GM06990 (cell line): Measurements from ENCODE around the gene MRPS27.

ENCODE experiments used
- DNase-seq: peaks from one replicate; pipeline ENCODE4 v3.0.0-alpha.2; 2011; ENCODE audit not compliant: insufficient read length; ENCODE audit errors: extremely low read depth
- H3K27me3 ChIP-seq: replicated peaks from 2 replicates; pipeline ENCODE4 v1.6.0; 2011; ENCODE audit warnings: low read length; ENCODE audit not compliant: control insufficient read depth, insufficient read depth
- H3K36me3 ChIP-seq: 2 replicates; pipeline ENCODE4 v1.5.1; 2011; ENCODE audit warnings: low read length; ENCODE audit not compliant: control insufficient read depth, insufficient read depth
- H3K4me3 ChIP-seq: replicated peaks from 2 replicates; pipeline ENCODE4 v1.5.1; 2011; ENCODE audit warnings: low read depth, mild to moderate bottlenecking, control low read depth, low read length
- CTCF ChIP-seq: IDR thresholded peaks from 2 replicates; pipeline ENCODE4 v1.5.1; 2011; ENCODE audit warnings: low read length, control low read depth, mild to moderate bottlenecking, inconsistent platforms; ENCODE audit not compliant: insufficient read depth, poor library complexity, severe bottlenecking

Gene MRPS27

GRCh38 chr5:72232838-72233237, 87.2 kb downstream of the MRPS27 start:
- no peaks in the 10 kb centered on the region for H3K27me3 ChIP-seq
- H3K36me3 ChIP-seq = peaks cover 7% of the 10 kb centered on the region
- DNase-seq = no peak
- TF ChIP-seq CTCF = no peak
- no peak overlapping the region for H3K4me3 ChIP-seq

GRCh38 chr5:72231991-72232703, 87.9 kb downstream of the MRPS27 start:
- DNase-seq = peak; percentile 15
- TF ChIP-seq CTCF = no peak
- peaks cover 7% of the 10 kb centered on the region for H3K36me3 ChIP-seq
- H3K27me3 ChIP-seq = no peaks in the 10 kb centered on the region
- no peak overlapping the region for H3K4me3 ChIP-seq

- no peak overlapping the region for H3K4me3 ChIP-seq
- no peak for TF ChIP-seq CTCF
- peaks cover 18% of the 10 kb centered on the region for H3K36me3 ChIP-seq
- no peak for DNase-seq
- no peaks in the 10 kb centered on the region for H3K27me3 ChIP-seq
These were observed 91.1 kb downstream of the MRPS27 start for GRCh38 chr5:72228960-72229359.

- Histone ChIP-seq H3K4me3 (no peak overlapping the region), H3K36me3 (peaks cover 23% of the 10 kb centered on the region), H3K27me3 (no peaks in the 10 kb centered on the region)
- DNase-seq = no peak
- no peak for TF ChIP-seq CTCF
These were observed 93.1 kb downstream of the MRPS27 start for GRCh38 chr5:72226950-72227349.

- Histone ChIP-seq H3K4me3 (no peak overlapping the region), H3K36me3 (peaks cover 26% of the 10 kb centered on the region), H3K27me3 (no peaks in the 10 kb centered on the region)
- no peak for TF ChIP-seq CTCF
- DNase-seq = no peak
These were observed 94.3 kb downstream of the MRPS27 start for GRCh38 chr5:72225741-72226140.

- H3K36me3 ChIP-seq = peaks cover 29% of the 10 kb centered on the region
- no peaks in the 10 kb centered on the region for H3K27me3 ChIP-seq
- no peak for TF ChIP-seq CTCF
- no peak overlapping the region for H3K4me3 ChIP-seq
- no peak for DNase-seq
These were observed 95.0 kb downstream of the MRPS27 start for GRCh38 chr5:72224946-72225463.
